PFSK-1 (cell line): Measurements from ENCODE around the gene MBNL3.

Experiments
- FOXP2 ChIP-seq: optimal IDR thresholded peaks from 2 replicates; pipeline ENCODE3; 2011; ENCODE audit warnings: borderline replicate concordance, control low read depth, inconsistent platforms; ENCODE audit not compliant: insufficient read depth; ENCODE audit errors: extremely low read length, extremely low read depth
- POLR2AphosphoS5 ChIP-seq: IDR thresholded peaks from 2 replicates; pipeline ENCODE4 v1.6.1; 2012; ENCODE audit warnings: low read depth, mild to moderate bottlenecking, control low read depth, low read length, moderate library complexity
- SIN3A ChIP-seq: IDR thresholded peaks from 2 replicates; pipeline ENCODE4 v1.6.1; 2012; ENCODE audit warnings: mild to moderate bottlenecking, low read length, moderate library complexity, borderline replicate concordance; ENCODE audit not compliant: insufficient read depth
- TAF1 ChIP-seq: IDR thresholded peaks from 2 replicates; pipeline ENCODE4 v1.6.1; 2012; ENCODE audit warnings: low read length, control low read depth, borderline replicate concordance; ENCODE audit not compliant: insufficient read depth
- TF ChIP-seq, protein P1 (sequence below), 2 experiments: IDR thresholded peaks; 2 replicates each; pipeline versions ENCODE4 v1.6.1 to v1.8.0; 2011 to 2012; ENCODE audit warnings: low read depth in 2 of 2, low read length in 2 of 2, control low read depth in 1 of 2, inconsistent platforms in 1 of 2, mild to moderate bottlenecking in 1 of 2, moderate library complexity in 1 of 2; ENCODE audit not compliant: insufficient read depth in 1 of 2

MBNL3 gene

DNA sequence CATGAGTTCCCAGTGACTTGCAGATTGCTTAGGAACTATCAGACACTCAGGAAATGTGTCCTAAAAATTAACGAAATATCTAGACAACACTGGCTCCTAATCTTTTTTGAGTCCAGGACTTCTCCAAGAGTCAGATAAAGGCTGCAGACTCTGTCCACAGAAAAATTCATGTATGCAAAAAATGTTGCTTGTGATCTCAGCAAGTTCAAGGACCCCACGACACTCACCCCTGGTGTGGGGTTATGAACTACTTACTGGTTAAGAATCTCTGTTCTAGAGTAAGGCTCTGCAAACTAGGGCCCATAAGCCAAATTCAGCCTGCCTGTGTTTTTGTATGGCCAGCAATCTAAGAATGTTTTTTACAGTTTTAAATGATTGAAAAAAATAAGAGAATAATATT lies 93.2 kb downstream of the MBNL3 start:
- no peak for TF ChIP-seq TAF1
- no peak for TF ChIP-seq SIN3A
- TF ChIP-seq POLR2AphosphoS5 = no peak
- TF ChIP-seq, protein P1, sequence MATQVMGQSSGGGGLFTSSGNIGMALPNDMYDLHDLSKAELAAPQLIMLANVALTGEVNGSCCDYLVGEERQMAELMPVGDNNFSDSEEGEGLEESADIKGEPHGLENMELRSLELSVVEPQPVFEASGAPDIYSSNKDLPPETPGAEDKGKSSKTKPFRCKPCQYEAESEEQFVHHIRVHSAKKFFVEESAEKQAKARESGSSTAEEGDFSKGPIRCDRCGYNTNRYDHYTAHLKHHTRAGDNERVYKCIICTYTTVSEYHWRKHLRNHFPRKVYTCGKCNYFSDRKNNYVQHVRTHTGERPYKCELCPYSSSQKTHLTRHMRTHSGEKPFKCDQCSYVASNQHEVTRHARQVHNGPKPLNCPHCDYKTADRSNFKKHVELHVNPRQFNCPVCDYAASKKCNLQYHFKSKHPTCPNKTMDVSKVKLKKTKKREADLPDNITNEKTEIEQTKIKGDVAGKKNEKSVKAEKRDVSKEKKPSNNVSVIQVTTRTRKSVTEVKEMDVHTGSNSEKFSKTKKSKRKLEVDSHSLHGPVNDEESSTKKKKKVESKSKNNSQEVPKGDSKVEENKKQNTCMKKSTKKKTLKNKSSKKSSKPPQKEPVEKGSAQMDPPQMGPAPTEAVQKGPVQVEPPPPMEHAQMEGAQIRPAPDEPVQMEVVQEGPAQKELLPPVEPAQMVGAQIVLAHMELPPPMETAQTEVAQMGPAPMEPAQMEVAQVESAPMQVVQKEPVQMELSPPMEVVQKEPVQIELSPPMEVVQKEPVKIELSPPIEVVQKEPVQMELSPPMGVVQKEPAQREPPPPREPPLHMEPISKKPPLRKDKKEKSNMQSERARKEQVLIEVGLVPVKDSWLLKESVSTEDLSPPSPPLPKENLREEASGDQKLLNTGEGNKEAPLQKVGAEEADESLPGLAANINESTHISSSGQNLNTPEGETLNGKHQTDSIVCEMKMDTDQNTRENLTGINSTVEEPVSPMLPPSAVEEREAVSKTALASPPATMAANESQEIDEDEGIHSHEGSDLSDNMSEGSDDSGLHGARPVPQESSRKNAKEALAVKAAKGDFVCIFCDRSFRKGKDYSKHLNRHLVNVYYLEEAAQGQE (IDR thresholded peaks at IDR 0.05; ENCODE audit: insufficient read depth in 1 of 2, low read depth in 2 of 2, low read length in 2 of 2) = no peak
- TF ChIP-seq FOXP2 = no peak

DNA sequence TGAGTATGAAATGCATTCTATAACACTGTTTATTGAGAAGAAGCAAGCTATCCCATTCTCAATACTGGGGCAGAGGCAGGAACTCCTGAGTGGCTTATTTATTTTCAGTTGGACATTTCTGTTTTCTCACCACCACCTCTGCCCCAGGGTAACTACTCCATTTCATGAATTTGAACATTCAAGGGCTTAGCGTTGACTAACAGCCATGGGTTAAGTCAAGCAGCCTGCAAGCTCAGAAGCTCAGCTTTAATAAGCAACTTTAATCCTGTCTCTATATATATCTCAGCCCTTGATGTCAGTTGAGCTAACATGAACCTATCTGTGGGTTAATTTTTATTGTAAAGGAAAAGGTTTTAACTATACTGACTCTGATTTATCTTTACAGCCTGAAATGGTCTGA lies 93.8 kb downstream of the MBNL3 start:
- no peak for TF ChIP-seq POLR2AphosphoS5
- TF ChIP-seq FOXP2 = no peak
- TF ChIP-seq, protein P1 (IDR thresholded peaks at IDR 0.05; ENCODE audit: insufficient read depth in 1 of 2, low read depth in 2 of 2, low read length in 2 of 2) = no peak
- TF ChIP-seq TAF1 = no peak
- TF ChIP-seq SIN3A = no peak

DNA sequence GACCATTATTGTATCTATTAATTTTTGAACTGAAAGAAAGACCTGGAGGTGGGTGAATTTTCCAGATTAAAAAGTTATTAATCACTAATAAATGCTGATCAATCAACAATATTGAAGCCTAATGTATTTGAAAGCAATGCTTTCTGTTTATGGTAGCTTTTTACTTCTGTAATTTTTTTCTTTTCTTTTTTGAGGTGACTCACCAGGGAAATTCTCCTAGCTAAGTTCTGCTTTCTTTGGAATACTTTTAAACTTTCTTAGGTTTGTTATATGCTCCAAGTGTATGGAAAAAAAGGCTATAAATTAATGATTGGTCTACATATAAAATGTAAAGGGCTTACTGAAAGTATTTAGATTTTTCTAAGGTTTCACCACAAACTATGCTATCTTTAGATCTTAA lies 94.2 kb downstream of the MBNL3 start:
- TF ChIP-seq POLR2AphosphoS5 = no peak
- TF ChIP-seq, protein P1 (IDR thresholded peaks at IDR 0.05; ENCODE audit: insufficient read depth in 1 of 2, low read depth in 2 of 2, low read length in 2 of 2) = no peak
- TF ChIP-seq TAF1 = no peak
- TF ChIP-seq FOXP2 = no peak
- TF ChIP-seq SIN3A = no peak

DNA sequence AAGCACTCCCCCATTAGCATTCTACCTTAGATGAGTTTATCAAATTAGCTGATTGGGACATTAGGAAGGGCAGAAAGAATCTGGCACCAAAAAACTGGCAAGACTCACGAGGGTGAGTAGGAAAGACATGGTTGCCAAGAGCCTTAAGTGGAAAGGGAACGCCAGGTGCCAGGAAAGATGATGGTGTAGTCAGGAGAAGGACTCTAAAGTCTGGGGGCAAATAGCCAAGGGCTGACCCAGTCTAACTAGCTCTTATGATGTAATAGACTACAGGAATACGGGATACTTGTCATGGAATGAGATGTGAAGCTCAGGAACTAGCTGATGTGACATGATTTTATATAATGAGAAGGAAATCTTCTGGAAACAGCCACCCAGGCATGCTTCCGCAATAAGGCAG lies 94.8 kb downstream of the MBNL3 start:
- TF ChIP-seq SIN3A (no peak), FOXP2 (no peak), TAF1 (no peak), POLR2AphosphoS5 (no peak)
- TF ChIP-seq, protein P1 (IDR thresholded peaks at IDR 0.05; ENCODE audit: insufficient read depth in 1 of 2, low read depth in 2 of 2, low read length in 2 of 2) = no peak

DNA sequence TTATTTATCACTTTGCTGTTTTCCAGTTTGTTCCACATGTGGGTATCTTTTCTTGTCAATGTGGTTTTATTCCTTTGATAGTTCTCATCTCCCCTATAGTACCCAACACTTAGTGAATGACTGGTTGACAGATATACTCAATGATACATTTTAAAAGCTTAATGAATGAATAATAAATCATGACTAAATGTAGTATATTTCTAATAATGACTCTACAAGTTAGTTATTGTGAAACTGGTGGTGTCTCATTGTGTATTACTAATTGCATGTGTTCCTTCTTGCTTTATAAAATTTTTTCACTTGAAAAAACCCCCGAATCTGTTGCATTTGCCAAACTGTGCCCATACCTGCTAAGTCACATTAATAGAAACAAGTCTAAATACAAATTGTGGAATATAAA lies 95.4 kb downstream of the MBNL3 start:
- TF ChIP-seq, protein P1 (IDR thresholded peaks at IDR 0.05; ENCODE audit: insufficient read depth in 1 of 2, low read depth in 2 of 2, low read length in 2 of 2) = no peak
- TF ChIP-seq SIN3A = no peak
- no peak for TF ChIP-seq FOXP2
- TF ChIP-seq TAF1 = no peak
- no peak for TF ChIP-seq POLR2AphosphoS5
